NOMO-1 treated with dmso at 0.1 percent for 144 hours (cell line): Measurements from ENCODE around the gene SLC38A8.

Experiments
- DNase-seq: peaks from one replicate; lab custom pipeline; 2025; ENCODE audit not compliant: unreplicated experiment; lab: John Stamatoyannopoulos, UW

SLC38A8 gene

DNA sequence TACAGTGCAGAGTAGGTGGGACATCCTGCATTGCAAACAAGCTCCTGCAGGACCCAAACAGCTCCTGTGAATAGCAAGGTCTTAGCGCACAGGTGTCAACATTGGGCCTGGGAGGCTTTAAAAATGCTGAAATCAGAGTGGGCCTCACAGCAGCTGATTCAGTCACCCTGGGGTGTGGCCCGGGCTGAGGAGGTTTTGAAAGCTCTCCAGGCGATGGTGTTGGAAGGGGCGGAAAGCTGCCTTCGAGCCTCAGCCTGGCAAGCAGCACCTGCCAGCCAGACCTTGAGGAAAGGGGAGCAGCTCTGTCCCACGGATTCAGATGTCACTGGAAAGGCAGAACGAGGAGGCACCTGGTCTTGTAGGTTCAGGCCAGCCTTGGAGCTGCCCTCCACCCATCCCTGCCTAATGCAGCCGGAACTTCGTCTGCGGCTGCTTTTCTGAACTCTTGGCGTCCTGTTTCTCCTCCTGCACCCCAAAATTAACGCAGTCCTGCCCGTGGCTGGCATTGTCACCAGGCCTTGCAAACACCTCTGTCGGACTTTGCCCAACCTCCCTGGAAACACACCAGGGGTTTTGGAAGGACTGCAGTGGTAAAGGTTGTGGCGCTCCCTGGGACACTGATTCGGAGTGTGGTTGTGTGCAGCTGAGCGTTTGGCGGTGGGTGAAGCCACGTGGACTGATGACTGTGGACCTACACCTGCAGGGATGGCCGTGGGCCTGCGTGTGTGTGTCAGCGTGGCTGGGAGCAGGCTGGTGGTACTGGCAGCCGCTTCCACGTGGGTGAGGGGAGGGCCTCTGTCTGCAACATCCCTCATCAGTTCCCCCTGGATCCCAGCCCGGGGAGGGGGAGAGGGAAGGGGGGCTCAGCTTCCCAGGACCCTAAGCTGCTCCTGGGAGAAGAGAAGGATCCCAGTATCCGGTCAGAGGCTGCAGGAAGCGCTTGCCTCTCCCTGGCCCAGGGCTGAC is 71.1 kb downstream of the SLC38A8 start:
- no peak for DNase-seq

- no peak for DNase-seq
These were observed 72.2 kb downstream of the SLC38A8 start for GRCh38 chr16:83970430-83970815.

GRCh38 chr16:83969771-83970429 is 72.7 kb downstream of the SLC38A8 start:
- no peak for DNase-seq

DNA sequence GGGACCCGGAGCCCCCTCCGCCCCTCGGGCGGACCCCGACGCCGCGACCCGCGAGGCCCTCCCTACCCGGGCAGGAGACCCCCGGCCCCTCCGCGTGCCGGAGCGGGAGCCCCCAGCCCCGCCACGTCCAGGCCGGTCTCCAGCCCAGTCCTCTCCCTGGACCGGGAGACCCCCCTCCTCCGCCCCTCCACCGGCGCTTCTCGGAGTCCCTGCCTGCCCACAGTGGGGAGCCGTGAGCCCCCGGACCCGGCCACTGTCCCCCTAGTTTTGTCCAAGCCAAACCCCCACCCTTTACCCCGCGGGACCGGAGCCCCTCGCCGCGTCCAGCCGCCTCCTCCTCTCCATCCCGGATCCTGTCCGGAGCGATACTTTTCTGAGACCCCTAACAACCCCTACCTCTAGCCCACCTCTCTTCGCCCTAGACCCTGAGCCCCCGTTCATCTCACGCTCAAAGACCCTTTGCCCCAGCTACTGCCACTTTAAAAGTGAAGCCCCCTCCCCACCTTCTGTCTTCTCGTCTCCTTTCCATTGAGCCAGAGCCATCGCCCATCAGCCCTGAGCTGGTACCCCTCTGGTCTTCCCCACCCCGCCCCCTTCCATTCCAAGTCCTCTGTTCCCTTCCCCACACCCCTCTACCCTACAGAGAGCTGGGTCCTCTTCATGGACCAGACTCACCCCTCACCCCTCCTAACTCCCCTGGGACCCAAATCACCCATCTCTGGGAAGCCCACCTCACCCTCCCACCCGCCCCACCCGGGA is 73.5 kb downstream of the SLC38A8 start:
- no peak for DNase-seq

DNA sequence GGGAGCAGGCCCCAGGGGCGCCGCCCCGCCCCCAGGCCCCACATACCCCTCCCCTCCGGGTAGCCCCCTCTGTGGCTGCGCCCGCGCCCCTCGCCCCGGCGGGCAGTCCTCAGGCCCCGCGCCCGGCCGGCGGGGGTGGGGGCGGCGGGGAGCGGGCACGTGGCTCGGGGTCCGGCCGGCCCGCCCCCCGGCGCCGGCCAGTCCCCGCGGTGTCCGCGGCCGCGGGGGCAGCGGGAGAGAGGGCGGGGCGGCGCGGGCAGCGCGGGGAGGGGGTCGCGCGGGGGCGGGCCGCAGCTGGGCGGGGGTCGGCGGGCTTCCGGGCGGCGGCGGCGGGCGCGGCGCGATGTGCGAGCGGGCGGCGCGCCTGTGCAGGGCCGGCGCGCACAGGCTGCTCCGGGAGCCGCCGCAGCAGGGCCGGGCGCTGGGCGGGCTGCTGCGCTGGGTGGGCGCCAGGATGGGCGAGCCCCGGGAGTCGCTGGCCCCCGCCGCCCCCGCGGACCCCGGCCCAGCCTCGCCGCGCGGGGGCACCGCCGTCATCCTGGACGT is 74.2 kb downstream of the SLC38A8 start:
- DNase-seq: no peak

GRCh38 chr16:83967838-83968305 is 74.7 kb downstream of the SLC38A8 start, which contains the start of gene NECAB2:
Gene NECAB2 (plus strand): TSS chr16:83968244. CDS start chr16:83968649, 405 bp downstream.
- DNase-seq: no peak

GRCh38 chr16:83967091-83967490 is 75.5 kb downstream of the SLC38A8 start:
- DNase-seq: no peak

DNA sequence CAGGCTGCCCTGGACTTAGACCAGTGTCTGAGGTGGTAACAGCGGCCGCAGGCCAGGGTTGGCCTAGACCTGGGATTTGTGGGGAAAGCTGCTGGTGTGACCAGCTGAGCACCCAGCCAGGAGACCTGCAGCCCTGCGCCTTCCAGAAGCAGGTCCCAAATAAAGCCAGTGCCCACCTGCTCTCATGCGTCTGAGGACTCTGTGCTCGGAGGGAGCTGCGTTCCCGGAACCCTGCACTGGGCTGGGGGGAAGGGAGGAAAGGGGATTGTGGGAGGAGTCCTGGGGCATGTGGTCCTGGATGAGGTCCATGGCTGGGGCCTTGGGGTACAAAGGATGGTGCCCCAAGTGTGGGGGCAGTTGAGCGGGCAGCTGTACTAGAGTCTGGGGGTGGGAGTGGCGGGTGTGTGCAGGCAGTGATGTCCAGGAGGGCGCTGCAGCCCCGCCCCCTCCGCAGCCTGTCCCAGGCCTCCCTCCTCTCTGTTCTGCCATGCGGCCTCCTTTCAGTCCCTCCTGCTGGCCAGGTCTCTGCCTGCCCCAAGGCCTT is 76.4 kb downstream of the SLC38A8 start:
- no peak for DNase-seq

- no peak for DNase-seq
These were observed 77.0 kb downstream of the SLC38A8 start for GRCh38 chr16:83965444-83966152.

GRCh38 chr16:83964684-83965443 is 77.7 kb downstream of the SLC38A8 start:
- DNase-seq: no peak

DNA sequence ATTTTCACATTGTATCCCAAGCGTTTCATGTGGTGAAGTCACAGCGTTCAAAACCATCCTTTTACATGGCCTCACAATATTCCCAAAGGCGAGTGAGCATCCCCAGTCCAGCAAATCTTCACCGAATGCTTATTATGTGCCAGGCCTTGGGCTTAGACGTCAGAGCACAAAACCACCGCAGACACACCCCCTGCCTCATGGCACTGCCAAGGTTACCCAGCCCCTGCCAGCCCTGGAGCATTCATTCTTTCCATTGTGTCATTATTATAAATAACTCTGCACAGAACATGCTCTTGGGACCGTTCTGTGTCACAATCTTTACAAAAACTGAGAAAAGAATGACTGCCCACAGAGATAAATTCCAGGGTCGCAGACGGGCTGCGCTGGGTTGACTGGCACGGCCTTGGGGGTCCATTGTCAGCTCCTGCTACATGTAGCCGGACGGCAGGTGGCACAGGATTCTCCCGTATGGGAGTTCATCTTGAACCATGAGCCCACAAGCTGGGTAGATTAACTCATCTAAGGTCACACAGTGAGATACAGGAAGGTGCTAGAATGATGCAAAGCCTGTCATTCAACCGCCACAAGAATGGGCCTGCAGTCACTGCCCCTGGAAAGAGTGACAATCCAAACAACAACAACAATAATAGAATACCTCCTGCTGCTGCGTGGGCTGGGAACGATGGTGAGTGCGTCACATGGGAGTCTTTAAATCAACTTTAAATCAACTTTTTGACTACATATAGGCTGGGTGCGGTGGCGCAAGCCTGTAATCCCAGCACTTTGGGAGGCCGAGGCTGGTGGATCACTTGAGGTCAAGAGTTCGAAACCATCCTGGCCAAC is 79.1 kb downstream of the SLC38A8 start:
- no peak for DNase-seq

GRCh38 chr16:83961591-83961990 is 81.0 kb downstream of the SLC38A8 start:
- no peak for DNase-seq

GRCh38 chr16:83960521-83961249 is 81.9 kb downstream of the SLC38A8 start:
- DNase-seq: no peak
